WTC11 (cell line): ENCODE results near the gene EFCAB8. TPM values are rescaled to one million over a fixed set of nuclear protein-coding genes. Genes with fewer than 3 reads are reported as not detected.
A peak's percentile ranks its signal among the peaks of the same experiment; 100 is the strongest.

ENCODE experiments used
- ATAC-seq: fragments of 200-7000 bp; cut with Tn5 transposase; 2 replicates; pipeline ENCODE4 v1.10.0; 2021; ENCODE audit warnings: mild to moderate bottlenecking, moderate library complexity
- CTCF ChIA-PET: fragments of 300-600 bp; sonication (Branson Sonifier 250); formaldehyde crosslinking; loops from one replicate; lab custom pipeline; 2021; ENCODE audit warnings: antibody characterized with exemption; lab: Charles Lee
- POLR2A ChIA-PET: fragments of 350-600 bp; sonication (Branson Sonifier 250); formaldehyde crosslinking; loops from one replicate; lab custom pipeline; 2021; ENCODE audit warnings: antibody characterized with exemption; lab: Charles Lee
- DNase-seq: peaks from one replicate; pipeline ENCODE4 v3.0.0; 2021; ENCODE audit warnings: low spot score
- H3K27ac Mint-ChIP-seq: 2 replicates; pipeline ENCODE4 v1.8.0; 2021; ENCODE audit warnings: mixed read lengths
- H3K27me3 Mint-ChIP-seq: 2 replicates; pipeline ENCODE4 v1.8.0; 2021; ENCODE audit warnings: low read depth, mild to moderate bottlenecking, moderate library complexity, mixed read lengths
- H3K36me3 Mint-ChIP-seq: 2 replicates; pipeline ENCODE4 v1.8.0; 2021; ENCODE audit warnings: mixed read lengths
- H3K4me1 Mint-ChIP-seq: 2 replicates; pipeline ENCODE4 v1.8.0; 2022; ENCODE audit warnings: mixed read lengths
- H3K4me3 Mint-ChIP-seq: 2 replicates; pipeline ENCODE4 v1.8.0; 2021; ENCODE audit warnings: mild to moderate bottlenecking, moderate library complexity, mixed read lengths
- H3K9me3 Mint-ChIP-seq: 2 replicates; pipeline ENCODE4 v1.8.0; 2021; ENCODE audit warnings: mixed read lengths
- CBFB ChIP-seq: sonication (generic); formaldehyde crosslinking; IDR thresholded peaks from 2 replicates; pipeline ENCODE4 v1.8.1; 2022; ENCODE audit warnings: mild to moderate bottlenecking, low read depth, missing genetic modification reagents
- EMX1 ChIP-seq: fragments of 250-450 bp; sonication (Bioruptor Pico); IDR thresholded peaks from 2 replicates; pipeline ENCODE4 v1.8.0; 2021; ENCODE audit warnings: mild to moderate bottlenecking
- FOXP1 ChIP-seq: sonication (generic); formaldehyde crosslinking; IDR thresholded peaks from 2 replicates; pipeline ENCODE4 v1.8.0; 2022; ENCODE audit warnings: missing genetic modification reagents, mild to moderate bottlenecking, moderate library complexity, borderline replicate concordance
- FOXP4 ChIP-seq: sonication (generic); formaldehyde crosslinking; IDR thresholded peaks from 2 replicates; pipeline ENCODE4 v1.8.0; 2022; ENCODE audit warnings: mild to moderate bottlenecking, missing genetic modification reagents
- HMGA2 ChIP-seq: fragments of 250-450 bp; sonication (Bioruptor Pico); IDR thresholded peaks from 2 replicates; pipeline ENCODE4 v1.4.0; 2021; ENCODE audit warnings: mild to moderate bottlenecking, moderate library complexity
- JUN ChIP-seq: sonication (generic); formaldehyde crosslinking; IDR thresholded peaks from 2 replicates; pipeline ENCODE4 v1.8.0; 2023; ENCODE audit warnings: mild to moderate bottlenecking, missing genetic modification reagents
- KAT7 ChIP-seq: sonication (generic); formaldehyde crosslinking; IDR thresholded peaks from 2 replicates; pipeline ENCODE4 v1.8.1; 2023; ENCODE audit warnings: missing genetic modification reagents, mild to moderate bottlenecking, borderline replicate concordance
- MAX ChIP-seq: sonication (generic); formaldehyde crosslinking; IDR thresholded peaks from 2 replicates; pipeline ENCODE4 v1.8.0; 2022; ENCODE audit warnings: mild to moderate bottlenecking, missing genetic modification reagents
- MYBL2 ChIP-seq: sonication (generic); formaldehyde crosslinking; IDR thresholded peaks from 2 replicates; pipeline ENCODE4 v1.8.1; 2023; ENCODE audit warnings: mild to moderate bottlenecking, moderate library complexity, missing genetic modification reagents
- NR1H2 ChIP-seq: sonication (generic); formaldehyde crosslinking; IDR thresholded peaks from 2 replicates; pipeline ENCODE4 v1.9.0; 2021; ENCODE audit warnings: mild to moderate bottlenecking, moderate library complexity, missing genetic modification reagents
- OVOL2 ChIP-seq: fragments of 250-450 bp; sonication (Bioruptor Pico); IDR thresholded peaks from 2 replicates; pipeline ENCODE4 v1.9.0; 2021; ENCODE audit warnings: mild to moderate bottlenecking, borderline replicate concordance
- PRRX2 ChIP-seq: fragments of 250-450 bp; sonication (Bioruptor Pico); IDR thresholded peaks from 2 replicates; pipeline ENCODE4 v1.8.0; 2021; ENCODE audit warnings: mild to moderate bottlenecking
- SP1 ChIP-seq: sonication (generic); formaldehyde crosslinking; conservative IDR thresholded peaks from 2 replicates; pipeline ENCODE4 v1.8.1; 2022; ENCODE audit warnings: missing genetic modification reagents
- USF1 ChIP-seq: sonication (generic); formaldehyde crosslinking; IDR thresholded peaks from 2 replicates; pipeline ENCODE4 v1.8.0; 2022; ENCODE audit warnings: mild to moderate bottlenecking, missing genetic modification reagents
- ZNF121 ChIP-seq: sonication (generic); formaldehyde crosslinking; IDR thresholded peaks from 2 replicates; pipeline ENCODE4 v1.8.0; 2023; ENCODE audit warnings: missing genetic modification reagents
- ZNF138 ChIP-seq: sonication (generic); formaldehyde crosslinking; conservative IDR thresholded peaks from 2 replicates; pipeline ENCODE4 v1.8.1; 2022; ENCODE audit warnings: mild to moderate bottlenecking, moderate library complexity, missing genetic modification reagents
- ZNF219 ChIP-seq: sonication (generic); formaldehyde crosslinking; IDR thresholded peaks from 2 replicates; pipeline ENCODE4 v1.8.0; 2023; ENCODE audit warnings: missing genetic modification reagents, mild to moderate bottlenecking, borderline replicate concordance
- ZNF263 ChIP-seq: sonication (generic); formaldehyde crosslinking; IDR thresholded peaks from 2 replicates; pipeline ENCODE4 v1.8.1; 2022; ENCODE audit warnings: low read depth, mild to moderate bottlenecking, moderate library complexity, missing genetic modification reagents
- ZNF416 ChIP-seq: fragments of 250-450 bp; sonication (Bioruptor Pico); IDR thresholded peaks from 2 replicates; pipeline ENCODE4 v1.9.0; 2021; ENCODE audit warnings: mild to moderate bottlenecking, inconsistent platforms
- ZNF423 ChIP-seq: fragments of 250-450 bp; sonication (Bioruptor Pico); IDR thresholded peaks from 2 replicates; pipeline ENCODE4 v2.1.2; 2022; ENCODE audit warnings: mild to moderate bottlenecking, moderate library complexity
- total RNA-seq: library from RNA; stranded (reverse); gene quantifications from 3 replicates; pipeline ENCODE4 v1.2.3, GENCODE V29; 2021
- TF ChIP-seq, protein P1 (sequence below): sonication (generic); formaldehyde crosslinking; IDR thresholded peaks from 2 replicates; pipeline ENCODE4 v1.8.1; 2022; ENCODE audit warnings: mild to moderate bottlenecking, missing genetic modification reagents, moderate library complexity, borderline replicate concordance
- TF ChIP-seq, protein P2 (sequence below): fragments of 250-450 bp; sonication (Bioruptor Pico); IDR thresholded peaks from 2 replicates; pipeline ENCODE4 v1.8.0; 2021; ENCODE audit warnings: mild to moderate bottlenecking
- TF ChIP-seq, protein P3 (sequence below): fragments of 250-450 bp; sonication (Bioruptor Pico); IDR thresholded peaks from 2 replicates; pipeline ENCODE4 v1.9.0; 2021; ENCODE audit warnings: moderate library complexity, mild to moderate bottlenecking, inconsistent platforms, borderline replicate concordance
- TF ChIP-seq, protein P4 (sequence below): sonication (generic); formaldehyde crosslinking; IDR thresholded peaks from 2 replicates; pipeline ENCODE4 v1.8.1; 2023; ENCODE audit warnings: mild to moderate bottlenecking, missing genetic modification reagents

EFCAB8 gene
- total RNA-seq, 1 experiment from 2014 or later: 0.17 TPM

GRCh38 chr20:32831982-32832381 is 26.7 kb upstream of the EFCAB8 start (continued):
- no peak for TF ChIP-seq JUN (CRISPR knock-in tag)
- no peak for TF ChIP-seq SP1 (CRISPR knock-in tag)
- TF ChIP-seq PRRX2 (CRISPR knock-in tag): no peak
- TF ChIP-seq ZNF416 (CRISPR knock-in tag): no peak
- TF ChIP-seq OVOL2: no peak
- no peak for TF ChIP-seq ZNF263 (CRISPR knock-in tag)
- TF ChIP-seq FOXP4 (CRISPR knock-in tag): no peak
- TF ChIP-seq HMGA2: no peak
- TF ChIP-seq MYBL2: no peak
- TF ChIP-seq CBFB (CRISPR knock-in tag): no peak
- TF ChIP-seq ZNF219: no peak
- TF ChIP-seq USF1 (CRISPR knock-in tag): no peak
- TF ChIP-seq, all 79 proteins: peak for 0

DNA sequence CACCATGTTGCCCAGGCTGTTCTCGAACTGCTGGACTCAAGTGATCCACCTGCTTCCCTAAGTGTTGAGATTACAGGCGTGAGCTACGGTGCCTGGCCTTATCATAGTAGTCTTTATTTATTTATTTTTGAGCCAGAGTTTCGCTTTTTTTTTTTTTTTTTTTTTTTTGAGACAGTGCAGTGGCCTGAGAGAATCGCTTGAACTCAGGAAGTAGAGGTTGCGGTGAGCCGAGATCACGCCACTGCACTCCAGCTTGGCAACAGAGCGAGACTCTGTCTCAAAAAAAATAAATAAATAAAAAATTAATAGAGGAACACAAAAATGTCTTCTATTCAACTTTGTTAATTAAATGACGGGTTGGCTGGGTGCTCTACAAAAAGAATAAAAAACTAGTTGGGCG is 26.1 kb upstream of the EFCAB8 start:
- TF ChIP-seq EMX1 (CRISPR knock-in tag) (no peak), KAT7 (CRISPR knock-in tag) (no peak), ZNF423 (CRISPR knock-in tag) (no peak), MAX (no peak), NR1H2 (CRISPR knock-in tag) (no peak)
- TF ChIP-seq, protein P1, sequence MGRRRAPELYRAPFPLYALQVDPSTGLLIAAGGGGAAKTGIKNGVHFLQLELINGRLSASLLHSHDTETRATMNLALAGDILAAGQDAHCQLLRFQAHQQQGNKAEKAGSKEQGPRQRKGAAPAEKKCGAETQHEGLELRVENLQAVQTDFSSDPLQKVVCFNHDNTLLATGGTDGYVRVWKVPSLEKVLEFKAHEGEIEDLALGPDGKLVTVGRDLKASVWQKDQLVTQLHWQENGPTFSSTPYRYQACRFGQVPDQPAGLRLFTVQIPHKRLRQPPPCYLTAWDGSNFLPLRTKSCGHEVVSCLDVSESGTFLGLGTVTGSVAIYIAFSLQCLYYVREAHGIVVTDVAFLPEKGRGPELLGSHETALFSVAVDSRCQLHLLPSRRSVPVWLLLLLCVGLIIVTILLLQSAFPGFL (CRISPR knock-in tag): no peak
- TF ChIP-seq, all 79 proteins: peak for 0
- ATAC-seq: no peak
- Mint-ChIP-seq H3K36me3 (peaks cover 78% of the 10 kb centered on the region), H3K9me3 (peaks cover 7% of the 10 kb centered on the region), H3K4me1 (0 out of 2 replicates have a peak, but pooled peaks cover 13% of the 10 kb centered on the region), H3K27me3 (no peaks in the 10 kb centered on the region), H3K4me3 (no peak overlapping the region), H3K27ac (peak overlapping the region; percentile 12; the same call in 1 of the 2 replicates)
- no peak for DNase-seq
- ChIA-PET CTCF (interaction anchor here (0.6 kb wide), 1 partner anchor 112 kb away, joined by 3 read pairs; no protein-coding TSS in a partner anchor), POLR2A (interaction anchor here (0.6 to 0.7 kb wide), 2 partner anchors 16 to 160 kb away, joined by 3 to 4 read pairs; no protein-coding TSS in a partner anchor)

GRCh38 chr20:32834972-32835371 is 23.8 kb upstream of the EFCAB8 start:
- ATAC-seq: no peak
- no peak overlapping the region for H3K27ac Mint-ChIP-seq
- no peak for DNase-seq
- peaks cover 79% of the 10 kb centered on the region for H3K36me3 Mint-ChIP-seq
- TF ChIP-seq, protein P2, sequence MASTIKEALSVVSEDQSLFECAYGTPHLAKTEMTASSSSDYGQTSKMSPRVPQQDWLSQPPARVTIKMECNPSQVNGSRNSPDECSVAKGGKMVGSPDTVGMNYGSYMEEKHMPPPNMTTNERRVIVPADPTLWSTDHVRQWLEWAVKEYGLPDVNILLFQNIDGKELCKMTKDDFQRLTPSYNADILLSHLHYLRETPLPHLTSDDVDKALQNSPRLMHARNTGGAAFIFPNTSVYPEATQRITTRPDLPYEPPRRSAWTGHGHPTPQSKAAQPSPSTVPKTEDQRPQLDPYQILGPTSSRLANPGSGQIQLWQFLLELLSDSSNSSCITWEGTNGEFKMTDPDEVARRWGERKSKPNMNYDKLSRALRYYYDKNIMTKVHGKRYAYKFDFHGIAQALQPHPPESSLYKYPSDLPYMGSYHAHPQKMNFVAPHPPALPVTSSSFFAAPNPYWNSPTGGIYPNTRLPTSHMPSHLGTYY: no peak
- TF ChIP-seq FOXP1 (CRISPR knock-in tag) (no peak), ZNF121 (CRISPR knock-in tag) (peak; percentile 37; the same call in 1 of the 2 replicates), ZNF138 (CRISPR knock-in tag) (no peak), EMX1 (CRISPR knock-in tag) (no peak)
- TF ChIP-seq, protein P3, sequence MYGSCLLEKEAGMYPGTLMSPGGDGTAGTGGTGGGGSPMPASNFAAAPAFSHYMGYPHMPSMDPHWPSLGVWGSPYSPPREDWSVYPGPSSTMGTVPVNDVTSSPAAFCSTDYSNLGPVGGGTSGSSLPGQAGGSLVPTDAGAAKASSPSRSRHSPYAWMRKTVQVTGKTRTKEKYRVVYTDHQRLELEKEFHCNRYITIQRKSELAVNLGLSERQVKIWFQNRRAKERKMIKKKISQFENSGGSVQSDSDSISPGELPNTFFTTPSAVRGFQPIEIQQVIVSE (CRISPR knock-in tag): no peak
- TF ChIP-seq, protein P4, sequence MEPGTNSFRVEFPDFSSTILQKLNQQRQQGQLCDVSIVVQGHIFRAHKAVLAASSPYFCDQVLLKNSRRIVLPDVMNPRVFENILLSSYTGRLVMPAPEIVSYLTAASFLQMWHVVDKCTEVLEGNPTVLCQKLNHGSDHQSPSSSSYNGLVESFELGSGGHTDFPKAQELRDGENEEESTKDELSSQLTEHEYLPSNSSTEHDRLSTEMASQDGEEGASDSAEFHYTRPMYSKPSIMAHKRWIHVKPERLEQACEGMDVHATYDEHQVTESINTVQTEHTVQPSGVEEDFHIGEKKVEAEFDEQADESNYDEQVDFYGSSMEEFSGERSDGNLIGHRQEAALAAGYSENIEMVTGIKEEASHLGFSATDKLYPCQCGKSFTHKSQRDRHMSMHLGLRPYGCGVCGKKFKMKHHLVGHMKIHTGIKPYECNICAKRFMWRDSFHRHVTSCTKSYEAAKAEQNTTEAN (CRISPR knock-in tag): no peak
- 0 out of 2 replicates have a peak, but pooled peaks cover 7% of the 10 kb centered on the region for H3K4me1 Mint-ChIP-seq
- no peaks in the 10 kb centered on the region for H3K27me3 Mint-ChIP-seq
- ChIA-PET POLR2A (no interaction called here), CTCF (interaction anchor here (1.9 kb wide), 1 partner anchor 45 kb away, joined by 5 read pairs; no protein-coding TSS in a partner anchor)
- H3K9me3 Mint-ChIP-seq: peaks cover 7% of the 10 kb centered on the region
- no peak overlapping the region for H3K4me3 Mint-ChIP-seq
